GM12878 (cell line): Measurements from ENCODE around the gene MVB12B.

Experiments used
- ASH2L ChIP-seq: fragments of 300-600, 200-600 bp; sonication (generic); IDR thresholded peaks from 2 replicates; pipeline ENCODE4 v1.6.1; 2017; ENCODE audit warnings: low read depth, mild to moderate bottlenecking, borderline replicate concordance
- CTCF ChIP-seq, 3 experiments: IDR thresholded peaks in 2 of 3; conservative IDR thresholded peaks in 1 of 3; 2 replicates each; pipeline ENCODE4 v1.5.1; 2011; ENCODE audit warnings: low read depth in 3 of 3, low read length in 3 of 3, mild to moderate bottlenecking in 3 of 3, control low read depth in 2 of 3, moderate library complexity in 2 of 3, inconsistent platforms in 1 of 3, mixed read lengths in 1 of 3; ENCODE audit not compliant: control insufficient read depth in 2 of 3, insufficient read depth in 1 of 3; ENCODE audit errors: extremely low read depth in 1 of 3
- HDGF ChIP-seq: fragments of 450-650 bp; IDR thresholded peaks from 2 replicates; pipeline ENCODE4 v1.6.1; 2016; ENCODE audit warnings: antibody characterized with exemption
- JUNB ChIP-seq: IDR thresholded peaks from 2 replicates; pipeline ENCODE4 v1.6.1; 2016; ENCODE audit warnings: antibody characterized with exemption, mild to moderate bottlenecking
- MXI1 ChIP-seq: fragments of 150-350 bp; IDR thresholded peaks from 2 replicates; pipeline ENCODE4 v1.6.1; 2011; ENCODE audit warnings: low read depth, mild to moderate bottlenecking, inconsistent platforms, low read length, improper control_type of control experiment
- POLR2AphosphoS5 ChIP-seq: IDR thresholded peaks from 2 replicates; pipeline ENCODE4 v1.6.1; 2011; ENCODE audit warnings: mild to moderate bottlenecking, low read length, inconsistent platforms
- RB1 ChIP-seq: fragments of 450-650 bp; formaldehyde crosslinking; IDR thresholded peaks from 2 replicates; pipeline ENCODE4 v1.6.1; 2017; ENCODE audit warnings: mild to moderate bottlenecking, borderline replicate concordance
- TAF1 ChIP-seq: IDR thresholded peaks from 2 replicates; pipeline ENCODE4 v1.6.1; 2011; ENCODE audit warnings: mild to moderate bottlenecking, low read depth, low read length, borderline replicate concordance

DNA sequence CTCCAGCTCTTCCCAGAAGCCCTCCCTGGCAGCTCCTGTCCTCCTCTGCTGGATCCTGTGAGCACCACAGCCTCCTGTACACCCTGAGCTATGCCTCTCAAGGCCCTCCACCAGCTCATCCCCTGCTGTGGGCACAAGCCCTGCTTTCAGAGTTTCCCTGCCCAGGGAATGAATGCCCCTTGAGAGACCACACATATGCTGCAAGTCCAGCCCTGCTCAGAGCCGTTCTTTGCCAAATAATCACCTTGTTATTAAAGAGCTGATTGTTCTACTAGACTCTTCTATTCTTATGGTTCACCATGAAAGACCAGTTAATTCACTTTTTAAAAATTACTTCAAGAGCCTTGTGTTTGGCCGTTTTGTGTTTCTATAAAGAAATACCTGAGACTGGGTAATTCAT lies 121.5 kb downstream of the MVB12B start:
- TF ChIP-seq CTCF (IDR thresholded peaks at IDR 0.05 in 2 of 3, conservative IDR thresholded peaks at IDR 0.05 in 1 of 3; ENCODE audit: control insufficient read depth in 2 of 3, extremely low read depth in 1 of 3, insufficient read depth in 1 of 3, low read depth in 3 of 3, low read length in 3 of 3), result no peak
- TF ChIP-seq MXI1, result no peak
- no peak for TF ChIP-seq JUNB
- TF ChIP-seq TAF1, result no peak
- no peak for TF ChIP-seq ASH2L
- TF ChIP-seq HDGF, result no peak
- no peak for TF ChIP-seq POLR2AphosphoS5
- no peak for TF ChIP-seq RB1
